Endothelial cell of umbilical vein (primary cell): ENCODE measurements around the gene ALKBH8.

Experiments used
- EZH2 ChIP-seq: IDR thresholded peaks from 2 replicates; pipeline ENCODE4 v1.6.1; 2012; ENCODE audit warnings: borderline replicate concordance, low read depth, mild to moderate bottlenecking, moderate library complexity, low read length, inconsistent platforms; ENCODE audit not compliant: severe bottlenecking
- POLR2A ChIP-seq: IDR thresholded peaks from 2 replicates; pipeline ENCODE4 v1.6.1; 2012; ENCODE audit warnings: low read depth, mild to moderate bottlenecking, control low read depth, low read length
- POLR2AphosphoS5 ChIP-seq: IDR thresholded peaks from 2 replicates; pipeline ENCODE4 v1.6.1; 2012; ENCODE audit warnings: low read depth, mild to moderate bottlenecking, control low read depth, low read length, moderate library complexity; ENCODE audit not compliant: insufficient read depth
- TF ChIP-seq, protein P1 (sequence below), 2 donors: IDR thresholded peaks; 1 replicate in 1 of 2; 2 replicates in 1 of 2; pipeline ENCODE4 v1.5.1; 2011; ENCODE audit warnings: low read length in 2 of 2, mild to moderate bottlenecking in 2 of 2, moderate library complexity in 2 of 2, control low read depth in 1 of 2, inconsistent platforms in 1 of 2, low read depth in 1 of 2; ENCODE audit not compliant: insufficient read depth in 1 of 2; ENCODE audit errors: extremely low read depth in 1 of 2

DNA sequence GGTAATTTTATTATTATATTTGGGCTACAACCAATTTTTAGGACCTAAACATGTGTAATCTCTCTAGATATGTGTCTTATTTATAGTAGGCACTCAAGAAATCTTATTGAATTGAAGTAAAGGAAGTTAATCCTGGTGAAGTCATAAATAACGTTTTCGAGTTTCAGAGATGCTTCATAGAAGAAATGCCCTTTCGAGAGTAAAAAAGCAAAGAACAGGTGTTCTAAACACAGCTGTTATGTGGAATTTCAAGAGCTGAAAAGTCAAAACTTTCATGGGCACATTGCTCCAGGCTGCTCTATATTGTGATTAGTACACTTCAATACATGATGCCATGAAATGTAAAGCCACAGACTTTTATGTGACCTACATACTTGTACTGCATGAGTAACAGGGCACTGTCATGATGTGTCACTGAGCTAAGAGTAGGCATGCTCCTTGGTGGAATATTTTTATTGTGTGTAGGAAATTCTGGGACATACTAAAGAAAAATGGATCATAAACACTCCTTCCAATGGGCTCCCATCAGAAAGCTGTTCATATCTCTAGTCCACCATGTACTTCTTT lies 18.2 kb upstream of the ALKBH8 start:
- TF ChIP-seq EZH2 (no peak), POLR2AphosphoS5 (no peak), POLR2A (no peak)
- TF ChIP-seq, protein P1, sequence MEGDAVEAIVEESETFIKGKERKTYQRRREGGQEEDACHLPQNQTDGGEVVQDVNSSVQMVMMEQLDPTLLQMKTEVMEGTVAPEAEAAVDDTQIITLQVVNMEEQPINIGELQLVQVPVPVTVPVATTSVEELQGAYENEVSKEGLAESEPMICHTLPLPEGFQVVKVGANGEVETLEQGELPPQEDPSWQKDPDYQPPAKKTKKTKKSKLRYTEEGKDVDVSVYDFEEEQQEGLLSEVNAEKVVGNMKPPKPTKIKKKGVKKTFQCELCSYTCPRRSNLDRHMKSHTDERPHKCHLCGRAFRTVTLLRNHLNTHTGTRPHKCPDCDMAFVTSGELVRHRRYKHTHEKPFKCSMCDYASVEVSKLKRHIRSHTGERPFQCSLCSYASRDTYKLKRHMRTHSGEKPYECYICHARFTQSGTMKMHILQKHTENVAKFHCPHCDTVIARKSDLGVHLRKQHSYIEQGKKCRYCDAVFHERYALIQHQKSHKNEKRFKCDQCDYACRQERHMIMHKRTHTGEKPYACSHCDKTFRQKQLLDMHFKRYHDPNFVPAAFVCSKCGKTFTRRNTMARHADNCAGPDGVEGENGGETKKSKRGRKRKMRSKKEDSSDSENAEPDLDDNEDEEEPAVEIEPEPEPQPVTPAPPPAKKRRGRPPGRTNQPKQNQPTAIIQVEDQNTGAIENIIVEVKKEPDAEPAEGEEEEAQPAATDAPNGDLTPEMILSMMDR (IDR thresholded peaks at IDR 0.05; ENCODE audit: extremely low read depth in 1 of 2, insufficient read depth in 1 of 2, low read depth in 1 of 2, low read length in 2 of 2): no peak
